ENCODE measurements around the gene GRIK4. TPM values are rescaled to one million over a fixed set of nuclear protein-coding genes. Genes with fewer than 3 reads are reported as not detected.

GRIK4 gene
- total RNA-seq, 2 experiments from 2014 or later, result not detected

GRCh38 chr11:120556797-120557196, 45.2 kb downstream of the GRIK4 start:
- H3K9me3 Mint-ChIP-seq, result no peaks in the 10 kb centered on the region
- POLR2A ChIA-PET, result no interaction called here
- peaks cover 12% of the 10 kb centered on the region for H3K27me3 Mint-ChIP-seq
- ATAC-seq (ENCODE audit: low read depth) (no peak), DNase-seq (no peak)
- H3K4me3 Mint-ChIP-seq, result no peak overlapping the region
- no peak overlapping the region for H3K27ac Mint-ChIP-seq
- H3K4me1 Mint-ChIP-seq, result peaks cover 5% of the 10 kb centered on the region
- no peaks in the 10 kb centered on the region for H3K36me3 Mint-ChIP-seq

GRCh38 chr11:120558744-120559431, 47.3 kb downstream of the GRIK4 start:
- peaks cover 30% of the 10 kb centered on the region for H3K27me3 Mint-ChIP-seq
- DNase-seq (no peak), ATAC-seq (ENCODE audit: low read depth) (no peak)
- H3K36me3 Mint-ChIP-seq, result no peaks in the 10 kb centered on the region
- H3K4me3 Mint-ChIP-seq, result no peak overlapping the region
- POLR2A ChIA-PET, result no interaction called here
- no peaks in the 10 kb centered on the region for H3K9me3 Mint-ChIP-seq
- H3K27ac Mint-ChIP-seq, result no peak overlapping the region
- no peaks in the 10 kb centered on the region for H3K4me1 Mint-ChIP-seq

- Mint-ChIP-seq H3K27ac (no peak overlapping the region), H3K36me3 (no peaks in the 10 kb centered on the region), H3K27me3 (peaks cover 44% of the 10 kb centered on the region), H3K4me3 (no peak overlapping the region), H3K9me3 (no peaks in the 10 kb centered on the region), H3K4me1 (peaks cover 2% of the 10 kb centered on the region)
- ATAC-seq (ENCODE audit: low read depth), result no peak
- POLR2A ChIA-PET, result no interaction called here
- no peak for DNase-seq
Measured at GRCh38 chr11:120561286-120561685, 49.7 kb downstream of the GRIK4 start.

- no peak overlapping the region for H3K4me3 Mint-ChIP-seq
- H3K27ac Mint-ChIP-seq, result no peak overlapping the region
- POLR2A ChIA-PET, result no interaction called here
- no peaks in the 10 kb centered on the region for H3K36me3 Mint-ChIP-seq
- DNase-seq, result no peak
- ATAC-seq (ENCODE audit: low read depth), result no peak
- H3K9me3 Mint-ChIP-seq, result no peaks in the 10 kb centered on the region
- peaks cover 54% of the 10 kb centered on the region for H3K27me3 Mint-ChIP-seq
- H3K4me1 Mint-ChIP-seq, result peaks cover 2% of the 10 kb centered on the region
Measured at GRCh38 chr11:120562806-120563425, 51.4 kb downstream of the GRIK4 start.

GRCh38 chr11:120563703-120564572, 52.4 kb downstream of the GRIK4 start:
- Mint-ChIP-seq H3K27ac (no peak overlapping the region), H3K4me3 (no peak overlapping the region), H3K27me3 (peaks cover 57% of the 10 kb centered on the region), H3K4me1 (peaks cover 2% of the 10 kb centered on the region), H3K36me3 (no peaks in the 10 kb centered on the region), H3K9me3 (no peaks in the 10 kb centered on the region)
- POLR2A ChIA-PET, result no interaction called here
- DNase-seq (no peak), ATAC-seq (ENCODE audit: low read depth) (no peak)

GRCh38 chr11:120564573-120565311, 53.2 kb downstream of the GRIK4 start:
- POLR2A ChIA-PET, result no interaction called here
- ATAC-seq (ENCODE audit: low read depth), result peak; percentile 30
- H3K36me3 Mint-ChIP-seq, result no peaks in the 10 kb centered on the region
- peaks cover 2% of the 10 kb centered on the region for H3K4me1 Mint-ChIP-seq
- no peaks in the 10 kb centered on the region for H3K9me3 Mint-ChIP-seq
- peak; percentile 37 for DNase-seq
- H3K27me3 Mint-ChIP-seq, result peaks cover 58% of the 10 kb centered on the region
- H3K27ac Mint-ChIP-seq, result no peak overlapping the region
- no peak overlapping the region for H3K4me3 Mint-ChIP-seq

- Mint-ChIP-seq H3K36me3 (no peaks in the 10 kb centered on the region), H3K4me3 (no peak overlapping the region), H3K4me1 (peaks cover 2% of the 10 kb centered on the region), H3K9me3 (no peaks in the 10 kb centered on the region), H3K27ac (no peak overlapping the region), H3K27me3 (peaks cover 57% of the 10 kb centered on the region)
- POLR2A ChIA-PET, result no interaction called here
- no peak for DNase-seq
- no peak for ATAC-seq (ENCODE audit: low read depth)
Measured at GRCh38 chr11:120565466-120566155, 54.1 kb downstream of the GRIK4 start.

GRCh38 chr11:120566176-120566575, 54.6 kb downstream of the GRIK4 start:
- H3K4me3 Mint-ChIP-seq, result no peak overlapping the region
- H3K27me3 Mint-ChIP-seq, result peaks cover 57% of the 10 kb centered on the region
- POLR2A ChIA-PET, result no interaction called here
- no peaks in the 10 kb centered on the region for H3K9me3 Mint-ChIP-seq
- DNase-seq (no peak), ATAC-seq (ENCODE audit: low read depth) (no peak)
- H3K27ac Mint-ChIP-seq, result no peak overlapping the region
- H3K36me3 Mint-ChIP-seq, result no peaks in the 10 kb centered on the region
- peaks cover 2% of the 10 kb centered on the region for H3K4me1 Mint-ChIP-seq

GRCh38 chr11:120568572-120569307, 57.2 kb downstream of the GRIK4 start:
- no peaks in the 10 kb centered on the region for H3K36me3 Mint-ChIP-seq
- POLR2A ChIA-PET, result no interaction called here
- no peak for ATAC-seq (ENCODE audit: low read depth)
- peaks cover 2% of the 10 kb centered on the region for H3K4me1 Mint-ChIP-seq
- peaks cover 36% of the 10 kb centered on the region for H3K27me3 Mint-ChIP-seq
- no peaks in the 10 kb centered on the region for H3K9me3 Mint-ChIP-seq
- H3K27ac Mint-ChIP-seq, result no peak overlapping the region
- no peak for DNase-seq
- no peak overlapping the region for H3K4me3 Mint-ChIP-seq

- Mint-ChIP-seq H3K4me1 (peaks cover 2% of the 10 kb centered on the region), H3K36me3 (no peaks in the 10 kb centered on the region), H3K27ac (no peak overlapping the region), H3K9me3 (no peaks in the 10 kb centered on the region), H3K27me3 (peaks cover 34% of the 10 kb centered on the region), H3K4me3 (no peak overlapping the region)
- DNase-seq (no peak), ATAC-seq (ENCODE audit: low read depth) (no peak)
- POLR2A ChIA-PET, result no interaction called here
Measured at GRCh38 chr11:120569861-120570260, 58.3 kb downstream of the GRIK4 start.

- Mint-ChIP-seq H3K36me3 (no peaks in the 10 kb centered on the region), H3K27ac (no peak overlapping the region), H3K27me3 (peaks cover 23% of the 10 kb centered on the region), H3K9me3 (no peaks in the 10 kb centered on the region), H3K4me3 (no peak overlapping the region), H3K4me1 (no peaks in the 10 kb centered on the region)
- POLR2A ChIA-PET, result no interaction called here
- DNase-seq (no peak), ATAC-seq (ENCODE audit: low read depth) (no peak)
Measured at GRCh38 chr11:120571476-120571875, 59.9 kb downstream of the GRIK4 start.

GRCh38 chr11:120573756-120574354, 62.3 kb downstream of the GRIK4 start:
- H3K36me3 Mint-ChIP-seq, result no peaks in the 10 kb centered on the region
- ATAC-seq (ENCODE audit: low read depth), result no peak
- H3K9me3 Mint-ChIP-seq, result no peaks in the 10 kb centered on the region
- no peak overlapping the region for H3K4me3 Mint-ChIP-seq
- no peak for DNase-seq
- no peak overlapping the region for H3K27ac Mint-ChIP-seq
- H3K4me1 Mint-ChIP-seq, result no peaks in the 10 kb centered on the region
- peaks cover 17% of the 10 kb centered on the region for H3K27me3 Mint-ChIP-seq
- POLR2A ChIA-PET, result no interaction called here

Measured in activated naive CD8-positive, alpha-beta T cell treated with anti-CD3 and anti-CD28 coated beads, Interleukin-2, amount 10 ng/mL, durations not matched to agents 7 days and 5 days (primary cell).